ENCODE measurements around the gene UFD1.

The UFD1 gene

DNA sequence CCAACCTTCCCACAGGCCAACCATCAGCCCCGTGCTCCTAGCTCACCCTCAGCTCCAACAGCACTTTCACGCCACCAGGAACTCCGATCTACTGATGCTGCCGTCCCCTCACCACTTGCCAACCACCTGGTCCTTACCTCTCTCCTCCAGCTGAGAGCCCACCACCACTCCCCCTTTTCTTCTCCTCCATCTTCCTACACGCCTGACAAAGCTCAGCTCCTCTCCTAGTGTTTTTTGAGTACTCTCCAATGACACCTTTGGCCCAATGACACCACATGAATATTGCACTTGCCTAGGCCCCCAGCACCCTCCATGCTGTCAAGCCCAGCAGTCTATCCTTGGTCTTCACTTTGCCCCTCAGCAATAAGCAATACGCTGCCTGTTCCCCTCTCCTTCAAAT, 78.1 kb downstream of the UFD1 start:
- no peak for DNase-seq (ENCODE audit: low read depth in 2 of 3, low spot score in 1 of 3)

All from stimulated activated CD4-positive, alpha-beta T cell treated with anti-CD3 and anti-CD28 coated beads, Interleukin-12 subunit alpha, Interleukin-12 subunit beta, amount 100 ng/mL, for 48 hours (primary cell).